Muscle of back (tissue), 11 donors: ENCODE results near the gene KDM2A. TPM values are rescaled to one million over a fixed set of nuclear protein-coding genes. Genes with fewer than 3 reads are reported as not detected.
A peak's percentile ranks its signal among the peaks of the same experiment; 100 is the strongest.
"Not testable (repeated sequence)": the region's sequence is repeated elsewhere in the genome, so short reads cannot be mapped to it uniquely, and the experiment has no call there.

Experiments
- DNase-seq, 3 donors: peaks; one replicate each; pipeline versions ENCODE4 v3.0.0 to v3.0.0-alpha.2; 2013
- polyA plus RNA-seq, 10 donors: library from polyadenylated mRNA; unstranded; fragments of 120-200 nt; gene quantifications; one replicate each; pipeline ENCODE4 v1.2.1, GENCODE V29; 2013; ENCODE audit not compliant: insufficient read length in 10 of 10

KDM2A gene
- polyA plus RNA-seq, 10 donors = 46.3 to 64.1 (median 52.4) TPM

- DNase-seq = no peak
Observed at GRCh38 chr11:67165623-67166022, 46.6 kb downstream of the KDM2A start.

- no peak for DNase-seq
Observed at GRCh38 chr11:67167091-67167490, 48.0 kb downstream of the KDM2A start.

- no peak for DNase-seq
Observed at GRCh38 chr11:67167719-67168118, 48.7 kb downstream of the KDM2A start.

- not testable (repeated sequence) for DNase-seq
Observed at GRCh38 chr11:67168911-67169310, 49.8 kb downstream of the KDM2A start.

- no peak for DNase-seq
Observed at GRCh38 chr11:67174311-67174710, 55.2 kb downstream of the KDM2A start.

GRCh38 chr11:67177399-67178281, 58.6 kb downstream of the KDM2A start:
- DNase-seq = no peak

GRCh38 chr11:67178421-67178820, 59.4 kb downstream of the KDM2A start:
- no peak for DNase-seq

- DNase-seq = no peak
Observed at GRCh38 chr11:67178878-67179277, 59.8 kb downstream of the KDM2A start.

GRCh38 chr11:67179892-67180490, 60.9 kb downstream of the KDM2A start:
- DNase-seq = no peak

GRCh38 chr11:67194096-67194495, 75.0 kb downstream of the KDM2A start:
- DNase-seq = no peak

GRCh38 chr11:67195971-67196456, 77.0 kb downstream of the KDM2A start:
- DNase-seq = peak in 1 of 3 donors; percentile 59

GRCh38 chr11:67197606-67198005, 78.5 kb downstream of the KDM2A start:
- no peak for DNase-seq

- DNase-seq = not testable (repeated sequence)
Observed at GRCh38 chr11:67198781-67199180, 79.7 kb downstream of the KDM2A start.

- no peak for DNase-seq
Observed at GRCh38 chr11:67199751-67200150, 80.7 kb downstream of the KDM2A start.

GRCh38 chr11:67202028-67202427, 83.0 kb downstream of the KDM2A start:
- no peak for DNase-seq

GRCh38 chr11:67204822-67205221, 85.8 kb downstream of the KDM2A start:
- DNase-seq = no peak

GRCh38 chr11:67209222-67209621, 90.2 kb downstream of the KDM2A start:
- DNase-seq = not testable (repeated sequence)

GRCh38 chr11:67211656-67212436, 92.8 kb downstream of the KDM2A start:
- no peak for DNase-seq

GRCh38 chr11:67213178-67213621, 94.1 kb downstream of the KDM2A start:
- DNase-seq = peak in 1 of 3 donors; percentile 16

GRCh38 chr11:67227726-67228125, 108.7 kb downstream of the KDM2A start:
- no peak for DNase-seq

- no peak for DNase-seq
Observed at GRCh38 chr11:67230406-67230805, 111.3 kb downstream of the KDM2A start.

- no peak for DNase-seq
Observed at GRCh38 chr11:67230886-67231285, 111.8 kb downstream of the KDM2A start.
